Measurements from ENCODE around the gene INMT.

DNA sequence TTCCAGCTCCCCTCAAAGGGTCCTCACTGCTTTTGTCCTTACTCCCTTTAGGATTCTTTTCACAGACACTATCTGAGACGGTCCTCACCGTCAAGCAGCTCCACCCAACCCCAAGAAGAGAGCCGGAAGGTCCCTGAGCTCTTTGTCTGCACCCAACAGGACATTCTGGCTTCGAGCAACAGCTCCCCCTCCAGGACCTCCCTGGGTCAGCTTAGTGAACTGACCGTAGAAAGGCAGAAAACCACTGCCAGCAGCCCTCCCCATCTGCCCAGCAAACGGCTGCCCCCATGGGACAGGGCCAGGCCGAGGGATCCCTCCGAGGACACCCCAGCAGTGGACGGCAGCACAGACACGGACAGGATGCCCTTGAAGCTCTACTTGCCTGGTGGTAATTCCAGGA is 39.2 kb downstream of the INMT start:
- TF ChIP-seq, protein P1, sequence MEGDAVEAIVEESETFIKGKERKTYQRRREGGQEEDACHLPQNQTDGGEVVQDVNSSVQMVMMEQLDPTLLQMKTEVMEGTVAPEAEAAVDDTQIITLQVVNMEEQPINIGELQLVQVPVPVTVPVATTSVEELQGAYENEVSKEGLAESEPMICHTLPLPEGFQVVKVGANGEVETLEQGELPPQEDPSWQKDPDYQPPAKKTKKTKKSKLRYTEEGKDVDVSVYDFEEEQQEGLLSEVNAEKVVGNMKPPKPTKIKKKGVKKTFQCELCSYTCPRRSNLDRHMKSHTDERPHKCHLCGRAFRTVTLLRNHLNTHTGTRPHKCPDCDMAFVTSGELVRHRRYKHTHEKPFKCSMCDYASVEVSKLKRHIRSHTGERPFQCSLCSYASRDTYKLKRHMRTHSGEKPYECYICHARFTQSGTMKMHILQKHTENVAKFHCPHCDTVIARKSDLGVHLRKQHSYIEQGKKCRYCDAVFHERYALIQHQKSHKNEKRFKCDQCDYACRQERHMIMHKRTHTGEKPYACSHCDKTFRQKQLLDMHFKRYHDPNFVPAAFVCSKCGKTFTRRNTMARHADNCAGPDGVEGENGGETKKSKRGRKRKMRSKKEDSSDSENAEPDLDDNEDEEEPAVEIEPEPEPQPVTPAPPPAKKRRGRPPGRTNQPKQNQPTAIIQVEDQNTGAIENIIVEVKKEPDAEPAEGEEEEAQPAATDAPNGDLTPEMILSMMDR (IDR thresholded peaks at IDR 0.05; ENCODE audit: insufficient read depth, low read depth, low read length): no peak
- TF ChIP-seq EZH2 (IDR thresholded peaks at IDR 0.05; ENCODE audit: insufficient read depth, low read length): no peak

Data from astrocyte (in vitro differentiated cells and primary cell).